ENCODE measurements around the gene CDX1.

Gene CDX1

GRCh38 chr5:150146862-150147601 is 19.5 kb upstream of the CDX1 start:
- no peak for DNase-seq (ENCODE audit: low spot score)

DNA sequence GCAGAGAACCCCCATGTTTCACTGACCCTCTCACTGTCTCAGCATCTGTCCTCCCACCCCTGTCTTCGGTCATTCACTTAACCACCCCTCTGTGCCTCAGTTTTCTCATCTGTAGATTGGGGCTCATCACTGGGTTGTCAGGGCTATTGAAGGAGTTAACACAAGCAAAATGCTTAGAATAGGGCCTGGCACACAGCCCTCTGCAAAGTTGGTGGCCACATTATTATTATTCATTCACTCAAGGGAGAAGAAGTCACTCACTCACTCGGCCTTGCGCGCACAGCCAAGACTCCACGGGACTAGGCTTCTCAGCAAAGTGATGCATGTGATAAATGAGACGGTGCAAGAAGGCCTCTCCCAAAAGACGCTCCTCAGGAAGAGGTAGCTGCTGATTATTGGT is 18.9 kb upstream of the CDX1 start:
- no peak for DNase-seq (ENCODE audit: low spot score)

GRCh38 chr5:150148117-150148927 is 18.3 kb upstream of the CDX1 start:
- no peak for DNase-seq (ENCODE audit: low spot score)

DNA sequence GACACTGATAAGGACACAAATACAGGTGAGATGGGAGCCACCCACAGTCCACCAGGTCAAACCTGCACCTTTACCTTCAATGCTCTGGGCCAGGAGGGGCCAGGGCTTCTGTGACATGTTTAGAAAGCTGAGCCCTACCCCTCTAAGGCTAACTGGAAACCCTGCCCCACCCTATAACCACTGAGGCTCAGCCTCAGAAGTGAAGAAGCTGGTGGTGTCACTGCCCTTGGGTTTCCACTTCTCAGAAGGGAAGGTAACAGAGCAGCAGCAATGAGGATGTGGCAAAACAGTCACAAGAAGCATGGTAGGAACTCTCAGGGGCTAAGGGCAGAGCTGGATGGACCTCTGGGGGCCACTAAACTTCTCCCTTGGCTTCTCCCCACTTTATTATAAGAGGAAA is 17.0 kb upstream of the CDX1 start:
- no peak for DNase-seq (ENCODE audit: low spot score)

- no peak for DNase-seq (ENCODE audit: low spot score)
These were observed 13.7 kb upstream of the CDX1 start for GRCh38 chr5:150152636-150153462.

GRCh38 chr5:150153483-150153882 is 13.1 kb upstream of the CDX1 start:
- DNase-seq (ENCODE audit: low spot score) = no peak

GRCh38 chr5:150153957-150154617 is 12.5 kb upstream of the CDX1 start:
- no peak for DNase-seq (ENCODE audit: low spot score)

GRCh38 chr5:150154618-150155128 is 11.9 kb upstream of the CDX1 start:
- DNase-seq (ENCODE audit: low spot score) = no peak

GRCh38 chr5:150155258-150156026 is 11.1 kb upstream of the CDX1 start, which contains the start of gene PDGFRB:
PDGFRB (minus strand) TSS chr5:150155845; CDS start chr5:150137047, 18,798 bp downstream.
- peak; percentile 16 for DNase-seq (ENCODE audit: low spot score)

DNA sequence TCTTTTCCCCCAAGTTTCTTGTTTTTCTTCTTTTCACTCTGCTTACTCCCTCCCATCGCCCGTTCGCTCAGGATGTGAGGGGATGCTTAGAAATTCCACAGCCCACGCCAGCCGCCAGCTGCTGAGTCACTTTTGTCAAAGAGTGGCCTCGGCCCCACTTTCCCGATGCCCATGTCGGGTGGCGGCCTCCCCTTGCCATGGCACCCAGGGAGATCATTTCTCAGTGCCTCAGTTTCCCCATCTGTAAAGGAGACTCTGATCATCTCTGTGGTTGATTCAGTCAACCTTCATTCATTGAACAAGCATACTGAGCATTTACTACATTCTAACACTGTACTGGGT is 10.6 kb upstream of the CDX1 start:
- DNase-seq (ENCODE audit: low spot score) = no peak

DNA sequence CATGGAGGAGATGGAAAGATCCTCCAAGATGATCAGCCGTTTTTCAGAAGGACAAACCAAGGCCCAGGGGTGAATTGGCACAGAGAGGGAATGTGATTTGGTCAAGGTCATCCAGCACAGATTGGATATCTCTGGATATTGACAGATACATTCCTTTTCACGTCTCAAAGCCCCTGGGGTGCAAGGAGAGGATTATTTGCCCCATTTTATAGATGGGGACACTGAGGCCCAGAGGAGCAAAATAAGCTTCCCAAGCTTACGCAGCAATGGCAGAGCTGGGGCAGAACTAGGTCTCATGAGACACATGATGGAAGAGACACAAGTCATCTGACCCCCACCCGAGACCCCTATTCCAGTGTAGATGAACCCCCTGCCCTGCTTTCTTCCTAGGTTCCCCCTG is 10.0 kb upstream of the CDX1 start:
- no peak for DNase-seq (ENCODE audit: low spot score)

- DNase-seq (ENCODE audit: low spot score) = no peak
These were observed 9.4 kb upstream of the CDX1 start for GRCh38 chr5:150157168-150157567.

- no peak for DNase-seq (ENCODE audit: low spot score)
These were observed 8.2 kb upstream of the CDX1 start for GRCh38 chr5:150158170-150158949.

- no peak for DNase-seq (ENCODE audit: low spot score)
These were observed 7.5 kb upstream of the CDX1 start for GRCh38 chr5:150159031-150159430.

- DNase-seq (ENCODE audit: low spot score) = no peak
These were observed 6.8 kb upstream of the CDX1 start for GRCh38 chr5:150159741-150160179.

DNA sequence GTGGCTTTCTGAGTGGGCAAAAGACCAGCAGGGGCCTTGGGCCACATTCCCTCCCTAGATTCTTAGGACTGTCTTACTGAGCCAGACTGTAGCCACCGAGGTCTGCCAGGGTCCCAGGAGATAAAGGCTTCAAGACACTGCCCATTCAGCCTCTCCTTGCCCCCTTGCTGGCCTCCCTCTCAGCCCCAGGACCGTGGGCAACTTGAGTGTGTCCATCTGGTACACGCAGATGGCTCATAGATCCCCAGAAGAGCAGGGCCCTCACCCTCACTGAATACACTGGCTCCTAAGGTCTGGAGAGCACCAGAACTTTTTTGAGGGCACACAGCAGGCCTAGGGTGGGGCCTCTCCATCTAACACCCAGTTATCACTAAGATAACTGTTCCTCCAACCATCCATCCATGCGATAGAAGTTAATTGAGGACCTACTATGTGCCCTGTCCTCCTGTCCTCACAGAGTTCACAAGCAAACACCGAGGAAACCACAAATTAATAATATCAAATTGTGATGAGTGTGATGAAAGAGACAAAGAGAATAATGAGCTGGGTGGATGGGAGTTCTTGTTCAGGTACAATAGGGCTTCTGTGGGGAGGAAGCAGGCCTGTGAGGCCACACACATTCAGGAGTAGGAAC is 6.0 kb upstream of the CDX1 start:
- no peak for DNase-seq (ENCODE audit: low spot score)

DNA sequence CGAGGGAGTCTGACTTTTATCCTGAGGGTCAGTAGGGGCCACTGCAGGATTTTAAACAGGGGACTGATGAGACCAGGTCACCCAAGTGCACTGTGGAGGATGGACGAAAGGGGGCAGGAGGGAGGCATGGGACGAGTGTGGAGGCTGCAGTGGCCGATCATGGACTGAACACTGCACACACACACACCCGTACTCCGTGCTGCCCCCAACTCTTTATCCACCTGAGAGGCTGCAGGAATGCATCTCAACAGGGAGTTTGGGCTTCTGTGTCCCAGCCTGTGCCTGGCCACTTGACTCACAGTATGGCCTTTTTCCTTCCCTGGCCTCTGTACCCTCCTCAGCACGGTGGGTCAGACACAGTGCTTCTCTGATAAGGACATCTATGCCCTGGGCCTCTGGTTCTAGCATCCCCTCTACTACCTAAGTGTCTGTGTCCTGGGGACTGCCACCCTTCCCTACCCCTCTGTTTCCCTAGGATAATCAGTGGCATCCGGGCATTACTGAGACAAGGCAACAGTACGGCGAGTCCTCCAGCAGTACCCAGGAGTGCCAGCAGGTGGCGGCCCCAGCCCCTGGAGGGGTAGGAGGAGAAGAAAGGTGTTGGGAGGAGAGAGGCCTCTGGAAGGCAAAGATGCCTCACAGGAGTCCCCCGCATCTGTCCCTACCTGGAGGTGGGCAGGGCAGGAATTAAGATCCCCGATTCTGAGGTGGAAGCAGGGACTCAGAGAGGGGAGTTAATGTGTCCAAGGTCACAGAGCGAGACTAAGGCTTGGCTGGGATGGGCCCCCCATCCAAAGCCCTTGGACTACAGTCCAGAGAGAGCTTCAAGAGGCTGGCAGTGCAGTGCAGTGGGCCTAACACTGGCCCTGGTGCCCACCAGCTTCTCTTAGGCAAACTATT is 5.1 kb upstream of the CDX1 start:
- DNase-seq (ENCODE audit: low spot score) = no peak

DNA sequence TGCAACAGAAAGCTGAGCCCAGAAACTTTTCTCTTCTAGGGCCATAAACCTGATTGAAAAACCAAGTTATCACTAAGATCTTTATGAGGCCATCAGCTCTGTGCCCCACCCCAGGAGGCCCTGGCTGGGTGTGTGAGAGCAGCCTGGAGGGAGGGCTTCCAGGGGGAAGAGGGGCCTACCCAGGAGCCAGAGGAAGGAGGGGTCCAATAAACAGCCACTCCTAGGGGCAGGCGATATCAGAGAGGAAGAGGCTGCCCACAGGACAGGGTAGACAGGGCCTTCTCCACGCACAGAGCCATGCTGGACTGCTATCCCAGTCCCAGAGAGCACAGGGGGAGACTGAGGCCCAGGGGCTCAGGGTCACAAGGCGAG is 4.5 kb upstream of the CDX1 start:
- no peak for DNase-seq (ENCODE audit: low spot score)

DNA sequence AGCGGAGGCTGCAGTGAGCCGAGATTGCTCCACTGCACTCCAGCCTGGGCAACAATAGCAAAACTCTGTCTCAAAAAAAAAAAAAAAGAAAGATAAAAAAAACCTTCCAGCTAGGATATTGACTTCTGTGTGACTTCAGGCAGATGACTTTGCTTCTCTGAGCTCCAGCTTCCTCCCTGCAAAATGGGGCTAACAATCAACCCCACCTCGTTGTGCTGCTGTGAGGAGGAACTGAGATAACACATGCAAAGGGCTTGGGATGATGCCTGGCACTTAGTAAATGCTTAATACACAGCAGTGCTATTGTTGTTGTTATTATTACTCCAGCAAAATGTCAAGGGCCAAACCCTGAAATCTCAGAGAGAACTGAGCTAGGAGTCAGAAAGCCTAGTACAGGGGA is 3.5 kb upstream of the CDX1 start:
- no peak for DNase-seq (ENCODE audit: low spot score)

Data from kidney capillary endothelial cell (primary cell).